Pancreas (tissue), 10 donors: ENCODE results near the gene TLR9. TPM values are rescaled to one million over a fixed set of nuclear protein-coding genes. Genes with fewer than 3 reads are reported as not detected.

Experiments used
- ATAC-seq, 4 donors: fragments of 200-7000 bp; cut with Tn5 transposase; one replicate each; pipeline versions ENCODE4 v1.8.0 to v1.9.1; 2020; ENCODE audit warnings: mild to moderate bottlenecking in 4 of 4, moderate library complexity in 4 of 4
- DNase-seq, 6 donors: peaks; one replicate each; pipeline ENCODE4 v3.0.0-alpha.2; 2020
- FAIRE-seq: peaks from 2 replicates; lab custom pipeline; 2012; peaks lifted over from hg19 to GRCh38; lab: Jason Lieb, UNC
- H3K27ac ChIP-seq, 4 donors: fragments of 200-600 bp; sonication (generic); 1 replicate in 3 of 4; 2 replicates in 1 of 4; pipeline versions ENCODE4 v1.5.0 to v1.8.0; 2020
- H3K27me3 ChIP-seq, 4 donors: fragments of 200-600 bp; one replicate each; pipeline ENCODE4 v1.8.0; 2021
- H3K36me3 ChIP-seq, 3 donors: fragments of 200-600 bp; sonication (generic) in 1 of 3; one replicate each; pipeline versions ENCODE4 v1.5.0 to v1.8.0; 2020 to 2021
- H3K4me1 ChIP-seq, 3 donors: fragments of 200-600 bp; one replicate each; pipeline ENCODE4 v1.8.0; 2021
- H3K4me3 ChIP-seq, 4 donors: fragments of 200-600 bp; sonication (generic) in 2 of 4; one replicate each; pipeline versions ENCODE4 v1.5.0 to v1.8.0; 2020 to 2021
- H3K9me3 ChIP-seq, 4 donors: fragments of 200-600 bp; one replicate each; pipeline ENCODE4 v1.8.0; 2021
- CTCF ChIP-seq, 4 donors: fragments of 200-600 bp; sonication (generic) in 3 of 4; IDR thresholded peaks; one replicate each; pipeline versions ENCODE4 v1.5.0 to v1.8.0; 2021; ENCODE audit warnings: antibody characterized with exemption in 4 of 4
- WGBS, 2 donors: extraction: QIAGEN DNeasy Blood & Tissue Kit; methylation state at CpG; one replicate each; pipeline ENCODE4 v1.1.7; 2013; 5-methylcytosine and 5-hydroxymethylcytosine counted together
- intact Hi-C, 3 donors: fragments of 100-400 bp; cut with DNase I; formaldehyde crosslinking; loops; one replicate each; pipeline versions ENCODE4 v1.11.1 to v1.14.2; 2022
- polyA plus RNA-seq, 2 donors: library from polyadenylated mRNA; stranded (reverse); fragments of 200-250 nt; gene quantifications; one replicate each; pipeline ENCODE4 v1.2.3, GENCODE V29; 2013
- total RNA-seq, 6 donors: library from RNA; stranded (reverse); fragmentation: NEBNext Ultra II Directional in 4 of 6; extraction: Animal tissue kit (Norgen Biotek cat#: 25700) in 4 of 6; gene quantifications; one replicate each; pipeline versions ENCODE4 v1.2.1 to v1.2.4, GENCODE V29; 2021 to 2023
- donor health status: healthy with polysubstance abuse.
- donor health status: DM: no; HTN: no; CAD: no; lungs with moderate emphysema.
- donor health status: DM: no; HTN: no; CAD: no.
- donor health status: control.
- donor health status: control.
- donor health status: Bipolar disorder and iron deficiency.
- donor health status: DM: yes; HTN: yes; CAD: no.
- donor health status: DM: no; HTN: no; CAD: no.
- donor health status: DM: no; HTN: no; CAD: no.
- donor health status: DM: yes; HTN: yes; CAD: no.

The TLR9 gene
- total and polyA plus RNA-seq, 8 donors = 0.03 to 0.47 (median 0.05) TPM; not detected in 2

- 4 to 5% methylated on average over 77 to 98 of the region's 98 CpGs for WGBS, 2 donors
- Histone ChIP-seq H3K36me3 (no peaks in the 10 kb centered on the region), H3K4me1 (peaks cover 0 to 3% (median 0%) of the 10 kb centered on the region in 3 donors), H3K4me3 (peak within 1 kb of the TSS; percentile 40 to 59 (median 46)), H3K27ac (peak within 1 kb of the TSS in 3 of 4 donors; percentile 46 to 73 (median 60)), H3K27me3 (no peaks in the 10 kb centered on the region), H3K9me3 (no peaks in the 10 kb centered on the region)
- DNase-seq (peak in 5 of 6 donors; percentile 34 to 80 (median 47)), ATAC-seq (peak; percentile 42 to 67 (median 56)), FAIRE-seq (no peak)
- no peak for TF ChIP-seq CTCF (IDR thresholded peaks at IDR 0.05)
- intact Hi-C loops = no loop called here
Measured at GRCh38 chr3:52245322-52246263, 20.1 kb upstream of the TLR9 start, which contains the start of gene PPM1M. Gene PPM1M, plus strand, starts transcription at chr3:52245759. Its CDS starts 66 bp downstream, at chr3:52245825.

GRCh38 chr3:52243791-52244628 lies 18.6 kb upstream of the TLR9 start:
- 88 to 90% methylated on average over 9 of the region's 9 CpGs for WGBS, 2 donors
- Histone ChIP-seq H3K9me3 (no peaks in the 10 kb centered on the region), H3K4me1 (peaks cover 0 to 9% (median 0%) of the 10 kb centered on the region in 3 donors), H3K27ac (peak overlapping the region in 2 of 4 donors; percentile 60 to 73), H3K4me3 (no peak overlapping the region), H3K27me3 (no peaks in the 10 kb centered on the region), H3K36me3 (no peaks in the 10 kb centered on the region)
- intact Hi-C loops = no loop called here
- FAIRE-seq = no peak
- peak in 2 of 4 donors; percentile 13 to 28 for ATAC-seq
- no peak for TF ChIP-seq CTCF (IDR thresholded peaks at IDR 0.05)
- peak in 2 of 6 donors; percentile 29 to 58 for DNase-seq

GRCh38 chr3:52242039-52242438 lies 16.6 kb upstream of the TLR9 start:
- TF ChIP-seq CTCF (IDR thresholded peaks at IDR 0.05) = no peak
- 81 to 88% methylated on average over 1 of the region's 1 CpG for WGBS, 2 donors
- intact Hi-C loops = no loop called here
- H3K9me3 ChIP-seq = no peaks in the 10 kb centered on the region
- H3K27me3 ChIP-seq = no peaks in the 10 kb centered on the region
- DNase-seq = no peak
- no peaks in the 10 kb centered on the region for H3K36me3 ChIP-seq
- H3K4me1 ChIP-seq = peaks cover 10 to 22% (median 16%) of the 10 kb centered on the region in 3 donors
- H3K4me3 ChIP-seq = no peak overlapping the region
- no peak overlapping the region for H3K27ac ChIP-seq
- ATAC-seq = no peak
- FAIRE-seq = no peak

GRCh38 chr3:52240886-52241370 lies 15.5 kb upstream of the TLR9 start:
- FAIRE-seq (no peak), ATAC-seq (no peak), DNase-seq (no peak)
- peaks cover 11 to 29% (median 25%) of the 10 kb centered on the region in 3 donors for H3K4me1 ChIP-seq
- H3K36me3 ChIP-seq = no peaks in the 10 kb centered on the region
- H3K4me3 ChIP-seq = no peak overlapping the region
- H3K27ac ChIP-seq = no peak overlapping the region
- no peak for TF ChIP-seq CTCF (IDR thresholded peaks at IDR 0.05)
- H3K9me3 ChIP-seq = no peaks in the 10 kb centered on the region
- WGBS, 2 donors = 73 to 84% methylated on average over 4 of the region's 4 CpGs
- H3K27me3 ChIP-seq = no peaks in the 10 kb centered on the region
- intact Hi-C loops = no loop called here
